Stimulated activated CD4-positive, alpha-beta T cell treated with anti-CD3 and anti-CD28 coated beads, Interleukin-1b, Interleukin-23, amount 100 ng/mL, for 4 hours (primary cell): Measurements from ENCODE around the gene COX20.
A peak's percentile ranks its signal among the peaks of the same experiment; 100 is the strongest.
"Not testable (repeated sequence)": the region's sequence is repeated elsewhere in the genome, so short reads cannot be mapped to it uniquely, and the experiment has no call there.

Source experiments
- DNase-seq, 2 donors: peaks; one replicate each; pipeline ENCODE4 v3.0.0-alpha.2; 2020; ENCODE audit warnings: low read depth in 2 of 2

Gene COX20

GRCh38 chr1:244822878-244823277, 12.6 kb upstream of the COX20 start:
- no peak for DNase-seq

- no peak for DNase-seq
These were observed 8.7 kb upstream of the COX20 start for GRCh38 chr1:244826712-244827111.

- no peak for DNase-seq
These were observed 4.8 kb upstream of the COX20 start for GRCh38 chr1:244830639-244831038.

GRCh38 chr1:244833260-244833659, 2.2 kb upstream of the COX20 start:
- DNase-seq = not testable (repeated sequence)

- peak; percentile 28 to 37 for DNase-seq
These were observed 1.5 kb upstream of the COX20 start for GRCh38 chr1:244833734-244834542.

GRCh38 chr1:244834543-244835275, 749 bp upstream of the COX20 start:
- DNase-seq = peak; percentile 78 to 88

- DNase-seq = no peak
These were observed 670 bp downstream of the COX20 start for GRCh38 chr1:244836135-244836521.

- no peak for DNase-seq
These were observed 1.1 kb downstream of the COX20 start for GRCh38 chr1:244836584-244836983.

- DNase-seq = no peak
These were observed 2.3 kb downstream of the COX20 start for GRCh38 chr1:244837597-244838258.

GRCh38 chr1:244839656-244840055, 4.2 kb downstream of the COX20 start:
- no peak for DNase-seq

- DNase-seq = no peak
These were observed 4.8 kb downstream of the COX20 start for GRCh38 chr1:244840219-244840794.

- DNase-seq = no peak
These were observed 5.9 kb downstream of the COX20 start for GRCh38 chr1:244841273-244841927.

- DNase-seq = no peak
These were observed 7.9 kb downstream of the COX20 start for GRCh38 chr1:244843148-244843978.

- DNase-seq = no peak
These were observed 9.0 kb downstream of the COX20 start for GRCh38 chr1:244844155-244845121.

GRCh38 chr1:244846653-244847052, 11.2 kb downstream of the COX20 start:
- DNase-seq = no peak

- no peak for DNase-seq
These were observed 13.9 kb downstream of the COX20 start for GRCh38 chr1:244849189-244849866.

GRCh38 chr1:244850099-244850852, 14.8 kb downstream of the COX20 start:
- DNase-seq = no peak

- DNase-seq = no peak
These were observed 15.4 kb downstream of the COX20 start for GRCh38 chr1:244850896-244851295.
